Neural progenitor cell (in vitro differentiated cells): ENCODE measurements around the gene TFCP2.

Source experiments
- EZH2phosphoT487 ChIP-seq: fragments of 200-600 bp; sonication (generic); IDR thresholded peaks from 2 replicates; pipeline ENCODE4 v1.6.1; 2017; ENCODE audit warnings: antibody characterized with exemption
- TF ChIP-seq, protein P1 (sequence below): fragments of 200-600 bp; sonication (generic); IDR thresholded peaks from 2 replicates; pipeline ENCODE4 v1.5.1; 2017; ENCODE audit warnings: antibody characterized with exemption, mild to moderate bottlenecking

DNA sequence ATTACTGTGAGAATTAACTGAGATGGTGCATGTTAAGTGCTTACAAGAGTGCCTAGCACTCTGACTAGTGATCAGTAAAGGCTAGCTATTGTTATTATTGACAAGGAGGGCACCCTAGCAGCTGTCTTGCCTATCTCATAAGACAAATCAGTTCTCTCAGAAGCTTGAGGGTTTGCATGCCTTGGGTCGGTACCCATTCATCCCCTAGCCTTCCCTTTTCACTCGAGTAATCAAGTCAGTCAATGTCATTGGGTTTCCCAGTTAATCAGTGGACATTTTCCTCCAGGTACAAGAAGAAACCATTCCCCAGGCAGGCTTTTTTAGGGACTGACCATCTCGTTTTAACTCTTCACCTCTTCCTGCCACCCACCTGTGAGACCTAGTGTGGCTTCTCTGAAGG, 10.4 kb upstream of the TFCP2 start:
- TF ChIP-seq, protein P1, sequence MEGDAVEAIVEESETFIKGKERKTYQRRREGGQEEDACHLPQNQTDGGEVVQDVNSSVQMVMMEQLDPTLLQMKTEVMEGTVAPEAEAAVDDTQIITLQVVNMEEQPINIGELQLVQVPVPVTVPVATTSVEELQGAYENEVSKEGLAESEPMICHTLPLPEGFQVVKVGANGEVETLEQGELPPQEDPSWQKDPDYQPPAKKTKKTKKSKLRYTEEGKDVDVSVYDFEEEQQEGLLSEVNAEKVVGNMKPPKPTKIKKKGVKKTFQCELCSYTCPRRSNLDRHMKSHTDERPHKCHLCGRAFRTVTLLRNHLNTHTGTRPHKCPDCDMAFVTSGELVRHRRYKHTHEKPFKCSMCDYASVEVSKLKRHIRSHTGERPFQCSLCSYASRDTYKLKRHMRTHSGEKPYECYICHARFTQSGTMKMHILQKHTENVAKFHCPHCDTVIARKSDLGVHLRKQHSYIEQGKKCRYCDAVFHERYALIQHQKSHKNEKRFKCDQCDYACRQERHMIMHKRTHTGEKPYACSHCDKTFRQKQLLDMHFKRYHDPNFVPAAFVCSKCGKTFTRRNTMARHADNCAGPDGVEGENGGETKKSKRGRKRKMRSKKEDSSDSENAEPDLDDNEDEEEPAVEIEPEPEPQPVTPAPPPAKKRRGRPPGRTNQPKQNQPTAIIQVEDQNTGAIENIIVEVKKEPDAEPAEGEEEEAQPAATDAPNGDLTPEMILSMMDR: no peak
- no peak for TF ChIP-seq EZH2phosphoT487
